ENCODE results near the gene ACTMAP.

The ACTMAP gene

DNA sequence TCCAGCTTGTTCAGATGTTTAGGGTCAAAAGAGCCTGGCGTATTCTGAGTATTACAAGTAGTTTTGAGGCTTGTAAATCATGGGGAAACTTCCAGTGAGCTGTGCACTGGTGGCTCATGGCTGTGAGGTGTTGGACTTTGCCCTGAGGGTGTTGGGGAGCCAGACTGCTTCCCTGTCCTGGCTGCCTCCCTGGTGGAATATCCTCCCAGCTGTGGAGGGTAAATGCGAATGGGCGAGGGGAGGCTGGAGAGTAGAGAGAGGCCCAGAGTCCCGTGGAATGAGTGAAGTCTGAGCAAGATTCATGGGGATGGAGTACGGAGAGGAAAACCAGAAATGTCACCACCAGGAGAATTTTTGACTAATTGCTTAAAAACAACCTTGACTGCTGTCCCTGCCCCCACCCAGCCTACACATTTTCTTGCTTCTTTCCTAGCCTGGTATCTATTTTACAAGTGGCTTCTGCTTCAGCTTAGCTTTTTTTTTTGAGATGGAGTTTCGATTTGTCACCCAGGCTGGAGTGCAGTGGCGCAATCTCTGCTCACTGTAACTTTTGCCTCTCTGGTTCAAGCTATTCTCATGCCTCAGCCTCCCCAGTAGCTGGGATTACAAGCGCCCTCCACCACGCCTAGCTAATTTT lies 4.5 kb upstream of the ACTMAP start:
- TF ChIP-seq CTCF (IDR thresholded peaks at IDR 0.05; ENCODE audit: insufficient read depth, low read depth, low read length, missing control alignments): no peak
- peak; percentile 62 for DNase-seq (ENCODE audit: low read depth)
- H3K4me3 ChIP-seq (ENCODE audit: low read depth, low read length): peak overlapping the region; percentile 33

DNA sequence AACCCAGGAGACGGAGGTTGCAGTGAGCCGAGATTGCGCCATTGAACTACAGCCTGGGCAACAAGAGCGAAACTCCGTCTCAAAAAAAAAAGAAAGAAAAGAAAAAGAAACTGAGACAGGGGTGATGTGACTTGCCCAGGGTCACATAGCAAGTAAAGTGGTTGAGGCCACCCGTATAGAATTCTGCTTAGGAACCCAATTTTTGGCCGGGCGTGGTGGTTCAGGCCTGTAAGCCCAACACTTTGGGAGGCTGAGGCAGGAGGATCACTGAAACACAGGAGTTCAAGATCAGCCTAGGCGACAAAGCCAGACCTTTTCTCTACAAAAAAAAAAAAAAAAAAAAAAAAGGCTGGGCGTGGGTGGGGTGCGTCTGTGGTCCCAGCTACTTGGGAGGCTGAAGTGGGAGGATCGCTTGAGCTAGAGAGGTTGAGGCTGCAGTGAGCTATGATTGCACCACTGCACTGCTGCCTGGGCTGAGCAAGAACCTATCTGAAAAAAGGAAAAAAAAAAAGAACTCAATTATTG lies 2.0 kb upstream of the ACTMAP start:
- TF ChIP-seq CTCF (IDR thresholded peaks at IDR 0.05; ENCODE audit: insufficient read depth, low read depth, low read length, missing control alignments): no peak
- H3K4me3 ChIP-seq (ENCODE audit: low read depth, low read length): peak overlapping the region; percentile 72
- DNase-seq (ENCODE audit: low read depth): peak; percentile 55

- DNase-seq (ENCODE audit: low read depth): peak; percentile 99
- no peak for TF ChIP-seq CTCF (IDR thresholded peaks at IDR 0.05; ENCODE audit: insufficient read depth, low read depth, low read length, missing control alignments)
- peak within 1 kb of the TSS; percentile 81 for H3K4me3 ChIP-seq (ENCODE audit: low read depth, low read length)
Observed at GRCh38 chr19:40750874-40751537, 729 bp upstream of the ACTMAP start, which contains the start of gene SNRPA. TSS of gene SNRPA (plus strand) at chr19:40751203. CDS start at chr19:40751409, 206 bp downstream.

DNA sequence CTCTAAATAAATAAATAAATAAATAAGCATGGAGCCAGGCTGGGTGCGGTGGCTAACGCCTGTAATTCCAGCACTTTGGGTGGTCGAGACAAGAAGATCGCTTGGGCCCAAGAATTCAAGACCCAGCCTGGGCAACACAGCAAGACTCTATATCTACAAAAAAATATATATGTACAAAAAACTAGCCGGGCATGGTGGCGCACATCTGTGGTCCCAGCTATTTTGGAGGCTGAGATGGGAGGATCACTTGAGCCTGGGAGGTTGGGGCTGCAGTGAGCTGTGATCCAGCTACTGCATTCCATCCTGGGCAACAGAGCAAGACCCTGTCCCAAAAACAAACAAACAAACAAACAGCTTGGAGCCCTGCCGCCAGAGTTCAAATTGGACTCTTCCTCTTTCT lies 2.7 kb downstream of the ACTMAP start:
- DNase-seq (ENCODE audit: low read depth): no peak
- no peak overlapping the region for H3K4me3 ChIP-seq (ENCODE audit: low read depth, low read length)
- TF ChIP-seq CTCF (IDR thresholded peaks at IDR 0.05; ENCODE audit: insufficient read depth, low read depth, low read length, missing control alignments): no peak

DNA sequence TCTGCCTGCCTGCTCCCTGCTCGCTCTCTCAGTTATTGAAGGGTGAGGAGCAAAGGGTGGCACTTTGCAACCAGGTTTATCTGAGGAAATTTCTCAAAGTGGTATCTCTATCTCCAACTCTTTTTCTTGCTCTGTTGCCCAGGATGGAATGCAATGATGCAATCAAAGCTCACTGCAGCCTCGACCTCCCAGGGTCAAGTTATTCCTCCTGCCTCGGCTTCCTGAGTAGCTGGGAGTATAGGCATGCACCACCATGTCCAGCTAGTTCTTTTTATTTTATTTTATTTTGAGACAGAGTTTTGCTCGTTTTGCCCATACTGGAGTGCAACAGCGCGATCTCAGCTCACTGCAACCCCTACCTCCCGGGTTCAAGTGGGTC lies 4.9 kb downstream of the ACTMAP start:
- no peak for DNase-seq (ENCODE audit: low read depth)
- H3K4me3 ChIP-seq (ENCODE audit: low read depth, low read length): no peak overlapping the region
- no peak for TF ChIP-seq CTCF (IDR thresholded peaks at IDR 0.05; ENCODE audit: insufficient read depth, low read depth, low read length, missing control alignments)

- no peak overlapping the region for H3K4me3 ChIP-seq (ENCODE audit: low read depth, low read length)
- DNase-seq (ENCODE audit: low read depth): peak; percentile 34
- TF ChIP-seq CTCF (IDR thresholded peaks at IDR 0.05; ENCODE audit: insufficient read depth, low read depth, low read length, missing control alignments): peak; percentile 17
Observed at GRCh38 chr19:40744554-40745401, 5.5 kb downstream of the ACTMAP start.

All from GM12865 (cell line).